GM21447 (cell line): ENCODE measurements around the gene HSD11B1L.
"Not testable (repeated sequence)": the region's sequence is repeated elsewhere in the genome, so short reads cannot be mapped to it uniquely, and the experiment has no call there.

Experiments used
- ATAC-seq: cut with Tn5 transposase; IDR thresholded peaks from one replicate; pipeline ENCODE4 v1.9.1; 2021; ENCODE audit not compliant: unreplicated experiment

The HSD11B1L gene

DNA sequence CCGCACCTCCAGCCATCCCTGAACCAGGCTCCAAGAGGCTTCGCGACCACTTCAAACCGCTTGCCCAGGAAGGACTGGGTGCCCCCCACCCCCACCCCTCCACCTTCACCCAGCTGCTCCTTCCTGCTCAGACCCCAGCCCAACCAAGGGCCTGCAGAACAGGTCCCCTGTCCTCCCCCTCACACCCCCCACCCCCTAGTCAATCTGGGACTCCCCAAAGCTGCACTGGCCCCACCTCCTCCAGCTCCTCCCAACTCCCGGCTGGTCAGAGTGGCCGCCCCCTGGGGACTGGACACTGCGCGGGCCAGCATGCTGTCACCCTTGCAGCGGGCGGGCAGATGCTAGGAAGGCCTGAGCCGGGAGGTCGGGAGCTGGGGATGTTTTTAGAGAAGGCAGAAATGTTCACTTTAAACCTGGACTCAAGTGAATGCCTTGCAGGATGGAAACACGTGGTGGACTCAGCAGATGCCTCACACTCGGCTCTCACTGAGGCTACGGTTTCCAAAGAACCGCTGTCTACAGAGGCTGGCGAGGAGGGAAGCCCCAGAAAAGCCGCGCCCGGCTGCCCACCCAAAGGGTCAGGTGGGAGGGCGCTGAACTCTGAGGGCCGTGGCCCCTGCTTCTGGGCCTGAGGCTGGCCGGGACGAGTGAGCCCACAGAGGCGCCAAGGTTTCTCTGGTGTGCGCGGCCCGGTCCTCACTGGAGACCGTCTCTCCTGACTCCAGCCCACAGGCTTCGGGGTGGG, 17.2 kb downstream of the HSD11B1L start:
- no peak for ATAC-seq

- ATAC-seq: no peak
Measured at GRCh38 chr19:5698635-5699422, 18.0 kb downstream of the HSD11B1L start.

GRCh38 chr19:5700455-5701092, 19.7 kb downstream of the HSD11B1L start:
- no peak for ATAC-seq

DNA sequence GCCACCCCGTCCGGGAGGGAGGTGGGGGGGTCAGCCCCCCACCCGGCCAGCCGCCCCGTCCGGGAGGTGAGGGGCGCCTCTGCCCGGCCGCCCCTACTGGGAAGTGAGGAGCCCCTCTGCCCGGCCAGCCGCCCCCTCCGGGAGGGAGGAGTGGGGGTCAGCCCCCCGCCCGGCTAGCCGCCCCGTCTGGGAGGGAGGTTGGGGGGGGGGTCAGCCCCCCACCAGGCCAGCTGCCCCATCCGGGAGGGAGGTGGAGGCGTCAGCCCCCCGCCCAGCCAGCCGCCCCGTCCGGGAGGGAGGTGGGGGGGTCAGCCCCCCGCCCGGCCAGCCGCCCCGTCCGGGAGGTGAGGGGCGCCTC, 21.2 kb downstream of the HSD11B1L start:
- not testable (repeated sequence) for ATAC-seq

DNA sequence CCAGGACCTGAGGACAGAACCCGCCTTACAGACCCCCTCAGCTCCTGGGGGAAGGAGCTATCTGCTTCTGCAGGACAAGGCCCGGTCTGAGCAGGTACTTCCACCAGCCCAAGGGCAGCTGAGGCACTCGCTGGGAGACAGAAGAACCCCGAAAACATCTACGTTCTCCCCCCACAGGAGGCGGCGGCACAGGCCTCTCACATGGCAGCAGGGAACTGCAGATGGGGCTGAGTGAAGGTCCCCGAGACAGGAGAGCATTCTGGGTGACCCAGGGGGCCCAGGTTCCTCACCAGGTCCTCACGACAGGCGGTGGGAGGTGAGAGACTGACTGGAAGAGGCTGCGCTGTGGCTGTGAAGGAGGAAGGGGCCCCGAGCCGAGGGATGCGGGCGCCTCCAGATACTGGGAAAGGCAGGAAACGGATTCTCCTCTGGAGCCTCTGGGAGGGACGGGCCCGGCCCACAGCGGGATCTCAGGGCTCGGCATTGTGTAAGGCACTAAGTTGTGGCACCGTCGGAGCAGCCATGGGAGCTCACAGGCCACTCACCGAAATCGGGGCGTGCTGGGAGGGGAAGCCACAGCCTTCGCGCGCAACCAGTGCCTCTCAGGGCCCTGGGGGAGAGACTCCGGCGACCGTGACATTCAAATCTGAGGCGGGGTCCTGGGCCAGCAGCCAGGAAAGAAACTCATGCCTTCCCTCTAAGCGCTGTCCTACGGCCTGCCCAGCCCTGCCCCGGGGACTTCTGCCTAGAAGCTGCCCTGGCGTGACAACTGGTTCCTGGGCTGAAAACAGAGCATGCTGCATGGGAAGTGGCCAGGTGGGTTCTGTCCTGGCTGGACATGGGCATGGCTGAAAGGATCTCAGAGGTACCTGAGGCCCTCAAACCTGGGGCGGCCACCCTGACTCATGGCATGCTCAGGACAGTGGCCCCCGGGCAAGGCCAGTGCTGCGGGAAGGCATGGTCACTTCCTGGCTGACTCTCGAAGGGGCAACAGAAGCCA, 23.3 kb downstream of the HSD11B1L start:
- no peak for ATAC-seq

GRCh38 chr19:5705552-5705951, 24.7 kb downstream of the HSD11B1L start:
- ATAC-seq: no peak

GRCh38 chr19:5706876-5707573, 26.2 kb downstream of the HSD11B1L start:
- ATAC-seq: no peak

- no peak for ATAC-seq
Measured at GRCh38 chr19:5707576-5708575, 27.0 kb downstream of the HSD11B1L start.

DNA sequence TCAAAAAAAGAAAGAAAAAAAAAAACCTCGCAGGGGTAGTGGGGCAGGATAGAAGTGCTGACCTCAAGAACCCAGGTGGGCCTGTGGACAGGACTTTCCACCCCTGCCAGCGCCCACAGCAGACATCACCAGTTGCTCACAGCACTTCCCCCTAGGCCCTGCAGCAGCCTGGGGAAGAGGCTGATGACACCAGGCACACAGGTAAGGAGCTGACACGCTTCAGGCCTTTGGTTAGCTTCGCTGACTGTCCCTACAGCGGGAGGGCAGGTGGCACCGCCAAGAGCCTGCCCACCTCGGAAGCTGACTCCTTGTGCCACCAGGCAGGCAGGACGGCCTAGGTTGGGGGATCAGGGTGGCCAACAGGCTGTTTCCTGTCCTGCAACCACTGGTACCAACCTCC, 30.2 kb downstream of the HSD11B1L start:
- no peak for ATAC-seq

DNA sequence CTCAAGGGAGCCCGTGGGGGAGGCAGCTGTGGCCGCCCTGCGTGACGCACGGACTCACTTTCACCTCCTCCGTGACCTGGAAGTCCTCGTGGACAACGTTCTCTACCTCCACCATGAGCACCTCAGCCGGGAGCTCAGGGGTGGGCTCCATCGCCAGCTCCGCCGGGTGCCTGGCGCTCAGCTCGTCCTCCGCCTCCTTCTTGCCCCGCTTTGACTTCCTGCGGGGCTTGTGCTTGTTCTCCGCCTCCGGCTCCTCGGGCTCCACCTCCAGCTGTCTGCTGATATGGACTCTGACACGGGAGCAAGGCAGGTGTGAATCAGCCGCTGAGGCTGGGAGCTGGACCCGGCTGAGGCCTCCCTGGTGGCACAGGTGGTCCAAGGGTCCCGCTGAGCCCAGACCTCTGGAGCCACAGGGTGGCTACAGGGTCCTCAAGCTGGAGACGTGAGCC, 30.9 kb downstream of the HSD11B1L start:
- no peak for ATAC-seq

DNA sequence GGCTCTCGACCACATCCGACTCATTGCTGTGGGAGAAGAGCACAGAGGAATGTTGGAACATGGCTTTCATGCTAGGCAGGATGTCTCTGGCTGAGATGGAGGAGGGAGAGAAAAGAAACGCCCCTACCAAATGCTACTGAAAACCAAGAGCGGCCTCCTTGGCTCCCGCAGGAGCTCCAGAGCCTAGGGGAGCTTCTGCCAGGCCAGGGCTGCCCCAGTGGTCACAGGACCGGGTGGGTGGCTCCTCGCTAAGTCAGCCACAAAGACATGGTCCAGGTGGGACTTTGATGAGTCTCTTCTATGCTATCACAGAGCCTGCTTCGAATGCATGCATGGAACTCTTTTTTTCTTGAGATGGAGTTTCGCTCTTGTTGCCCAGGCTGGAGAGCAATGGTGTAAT, 32.4 kb downstream of the HSD11B1L start:
- no peak for ATAC-seq

DNA sequence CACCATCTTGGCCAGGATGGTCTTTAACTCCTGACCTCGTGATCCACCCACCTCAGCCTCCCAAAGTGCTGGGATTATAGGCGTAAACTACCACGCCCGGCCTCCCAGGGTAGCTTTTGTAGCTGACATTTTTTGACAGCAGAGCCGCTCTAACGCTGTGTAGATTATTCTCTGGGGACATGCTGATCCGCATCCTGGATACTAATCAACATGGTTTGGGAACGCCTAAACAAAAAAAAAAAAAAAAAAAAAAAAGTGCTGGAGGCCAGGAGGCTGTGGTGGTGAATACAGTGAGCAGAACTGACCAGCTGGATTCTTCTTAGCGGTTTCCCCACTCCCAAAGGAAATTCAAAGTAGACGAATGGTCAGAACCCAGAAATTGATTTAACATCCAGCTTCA, 34.0 kb downstream of the HSD11B1L start:
- ATAC-seq: no peak

GRCh38 chr19:5717215-5717935, 36.5 kb downstream of the HSD11B1L start:
- no peak for ATAC-seq

DNA sequence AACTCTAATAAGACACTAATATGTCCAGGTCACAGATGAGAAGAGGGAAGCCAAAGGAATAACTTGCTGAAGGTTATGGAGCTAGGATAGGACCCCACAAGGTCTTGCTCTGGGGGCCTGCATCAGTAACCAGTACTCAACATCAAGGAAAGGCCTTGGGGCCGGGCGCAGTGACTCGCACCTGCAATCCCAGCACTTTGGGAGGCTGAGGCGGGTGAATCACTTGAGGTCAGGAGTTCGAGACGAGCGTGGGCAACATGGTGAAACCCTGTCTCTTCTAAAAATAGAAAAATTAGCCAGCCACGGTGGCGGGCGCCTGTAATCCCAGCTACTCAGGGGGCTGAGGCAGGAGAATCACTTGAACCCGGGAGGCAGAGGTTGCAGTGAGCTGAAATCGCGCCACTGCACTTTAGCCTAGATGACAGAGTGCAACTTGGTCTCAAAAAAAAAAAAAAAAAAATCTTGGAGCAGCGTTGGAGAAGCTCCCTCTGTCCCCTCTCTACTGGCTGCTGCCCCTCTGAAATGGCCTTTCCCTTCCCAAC, 37.3 kb downstream of the HSD11B1L start:
- ATAC-seq: no peak

GRCh38 chr19:5718579-5719273, 37.9 kb downstream of the HSD11B1L start:
- ATAC-seq: no peak

- peak; percentile 3 for ATAC-seq
Measured at GRCh38 chr19:5719274-5719960, 38.6 kb downstream of the HSD11B1L start.
